H1 (cell line): ENCODE measurements around the gene TBC1D22A. TPM values are rescaled to one million over a fixed set of nuclear protein-coding genes. Genes with fewer than 3 reads are reported as not detected.

Source experiments
- SIRT6 ChIP-seq: IDR thresholded peaks from one replicate; pipeline ENCODE4 v1.7.1; 2012; ENCODE audit warnings: low read length, inconsistent platforms
- polyA plus RNA-seq, 7 experiments: library from polyadenylated mRNA; depleted of rRNA in 3 of 7; stranded (reverse) in 5 of 7; unstranded in 2 of 7; fragments of >200 nt in 5 of 7; fragments of 200-250 nt in 2 of 7; gene quantifications; 1 replicate in 5 of 7; 2 replicates in 1 of 7; 4 replicates in 1 of 7; pipeline versions ENCODE4 v1.2.1 to v1.2.3, GENCODE V29; 2011 to 2013; ENCODE audit warnings: missing spikeins in 2 of 7, mixed read lengths in 2 of 7
- total RNA-seq: library from RNA; stranded (reverse); fragmentation: NEBNext Ultra II Directional; extraction: Animal tissue kit (Norgen Biotek cat#: 25700); gene quantifications from 2 replicates; pipeline ENCODE4 v1.2.1, GENCODE V29; 2021
- TF ChIP-seq, protein P1 (sequence below): IDR thresholded peaks from 2 replicates; pipeline ENCODE4 v1.6.1; 2011; ENCODE audit warnings: low read length, improper control_type of control experiment

The TBC1D22A gene
- total and polyA plus RNA-seq, 2 of the 8 experiments (the other 6 are each of a cell fraction or from before 2014, with no cell fraction given) = 11.9 to 18.4 TPM

DNA sequence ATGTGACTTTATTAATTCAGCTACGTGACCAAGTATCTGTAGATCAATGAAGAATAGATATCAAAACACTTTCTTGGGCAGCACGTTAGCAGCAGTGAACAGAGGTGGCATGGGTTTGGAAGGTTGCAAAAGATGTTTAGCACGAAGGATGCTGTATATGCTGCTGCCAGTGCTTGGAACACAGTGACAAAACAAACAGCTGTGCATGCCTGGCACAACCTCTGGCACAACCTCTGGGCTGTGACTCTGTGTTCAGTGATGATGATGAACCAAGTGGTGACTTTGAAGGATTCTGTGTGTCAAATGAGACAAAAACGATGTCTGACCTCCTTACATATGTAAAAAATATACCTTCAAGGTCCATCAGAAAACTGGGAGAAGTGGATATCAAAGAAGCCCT lies 104.7 kb downstream of the TBC1D22A start (continued):
- TF ChIP-seq, protein P1, sequence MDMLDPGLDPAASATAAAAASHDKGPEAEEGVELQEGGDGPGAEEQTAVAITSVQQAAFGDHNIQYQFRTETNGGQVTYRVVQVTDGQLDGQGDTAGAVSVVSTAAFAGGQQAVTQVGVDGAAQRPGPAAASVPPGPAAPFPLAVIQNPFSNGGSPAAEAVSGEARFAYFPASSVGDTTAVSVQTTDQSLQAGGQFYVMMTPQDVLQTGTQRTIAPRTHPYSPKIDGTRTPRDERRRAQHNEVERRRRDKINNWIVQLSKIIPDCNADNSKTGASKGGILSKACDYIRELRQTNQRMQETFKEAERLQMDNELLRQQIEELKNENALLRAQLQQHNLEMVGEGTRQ = no peak
- TF ChIP-seq SIRT6 = no peak
